Caco-2 (cell line): Measurements from ENCODE around the gene TNFSF15. TPM values are rescaled to one million over a fixed set of nuclear protein-coding genes. Genes with fewer than 3 reads are reported as not detected.

Source experiments
- BruUV-seq: library from RNA; stranded (reverse); fragments of 400-500 nt; replicated peaks from 2 replicates; lab custom pipeline; 2021; lab: Mats Ljungman, UMichigan
- CTCF ChIA-PET: fragments of 300-600 bp; sonication (Branson Sonifier 250); formaldehyde crosslinking; loops from one replicate; lab custom pipeline; 2022; ENCODE audit warnings: antibody characterized with exemption; lab: Charles Lee
- POLR2A ChIA-PET: fragments of 300-600 bp; sonication (Branson Sonifier 250); formaldehyde crosslinking; loops from one replicate; lab custom pipeline; 2022; ENCODE audit warnings: antibody characterized with exemption; lab: Charles Lee
- DNase-seq, 2 experiments: peaks; one replicate each; pipeline versions ENCODE4 v3.0.0 to v3.0.0-alpha.2; 2020 to 2022
- H3K27me3 ChIP-seq: replicated peaks from 2 replicates; pipeline ENCODE4 v1.6.0; 2011; ENCODE audit warnings: low read length; ENCODE audit not compliant: control insufficient read depth, insufficient read depth
- H3K36me3 ChIP-seq: 2 replicates; pipeline ENCODE4 v1.5.1; 2011; ENCODE audit warnings: low read length; ENCODE audit not compliant: control insufficient read depth, insufficient read depth
- H3K4me1 ChIP-seq: fragments of 250-450 bp; sonication (Bioruptor Pico); 2 replicates; pipeline ENCODE4 v1.5.1; 2020; ENCODE audit warnings: mild to moderate bottlenecking
- H3K4me3 ChIP-seq: 2 replicates; pipeline ENCODE4 v1.5.1; 2011; ENCODE audit warnings: low read depth, mild to moderate bottlenecking, control low read depth, low read length
- H3K9me3 ChIP-seq: fragments of 250-450 bp; sonication (Bioruptor Pico); 2 replicates; pipeline ENCODE4 v1.5.1; 2020; ENCODE audit warnings: mild to moderate bottlenecking, moderate library complexity
- H3K27ac Mint-ChIP-seq: one replicate; pipeline ENCODE4 v1.8.0; 2022; ENCODE audit warnings: mixed read lengths; ENCODE audit not compliant: unreplicated experiment
- H3K27me3 Mint-ChIP-seq: one replicate; pipeline ENCODE4 v1.8.0; 2022; ENCODE audit warnings: mixed read lengths; ENCODE audit not compliant: insufficient read depth, unreplicated experiment
- H3K36me3 Mint-ChIP-seq: one replicate; pipeline ENCODE4 v1.8.0; 2022; ENCODE audit warnings: mild to moderate bottlenecking, mixed read lengths; ENCODE audit not compliant: insufficient read depth, unreplicated experiment
- H3K4me1 Mint-ChIP-seq: one replicate; pipeline ENCODE4 v1.8.0; 2022; ENCODE audit warnings: low read depth, mixed read lengths; ENCODE audit not compliant: unreplicated experiment
- H3K4me3 Mint-ChIP-seq: one replicate; pipeline ENCODE4 v1.8.0; 2022; ENCODE audit warnings: mild to moderate bottlenecking, moderate library complexity, mixed read lengths; ENCODE audit not compliant: unreplicated experiment
- H3K9me3 Mint-ChIP-seq: one replicate; pipeline ENCODE4 v1.8.0; 2022; ENCODE audit warnings: mixed read lengths; ENCODE audit not compliant: unreplicated experiment
- CTCF ChIP-seq, 2 experiments: fragments of 200-600 bp in 1 of 2; IDR thresholded peaks; 1 replicate in 1 of 2; 2 replicates in 1 of 2; pipeline versions ENCODE4 v1.5.1 to v1.8.0; 2011 to 2022; ENCODE audit warnings: antibody characterized with exemption in 1 of 2, control low read depth in 1 of 2, inconsistent platforms in 1 of 2, low read depth in 1 of 2, low read length in 1 of 2, mild to moderate bottlenecking in 1 of 2, moderate library complexity in 1 of 2; ENCODE audit not compliant: insufficient read depth in 1 of 2, severe bottlenecking in 1 of 2, unreplicated experiment in 1 of 2
- intact Hi-C: fragments of 100-400 bp; cut with micrococcal nuclease; formaldehyde crosslinking; loops from one replicate; pipeline ENCODE4 v1.10.0; 2022; ENCODE audit not compliant: unreplicated experiment
- total RNA-seq: library from RNA; stranded (reverse); gene quantifications from 2 replicates; pipeline ENCODE4 v1.2.3, GENCODE V29; 2022

TNFSF15 gene
- total RNA-seq, 1 experiment from 2014 or later, result 0.66 TPM

- intact Hi-C loops, result no loop called here
- Histone ChIP-seq H3K4me1 (no peaks in the 10 kb centered on the region), H3K9me3 (no peaks in the 10 kb centered on the region), H3K36me3 (no peaks in the 10 kb centered on the region), H3K4me3 (no peak overlapping the region), H3K27me3 (no peaks in the 10 kb centered on the region)
- no peaks in the 10 kb centered on the region for H3K4me1 Mint-ChIP-seq
- DNase-seq, result peak in 1 of 2 experiments; percentile 42
- peaks cover 4% of the 10 kb centered on the region for H3K36me3 Mint-ChIP-seq
- H3K27ac Mint-ChIP-seq, result no peak overlapping the region
- no peaks in the 10 kb centered on the region for H3K9me3 Mint-ChIP-seq
- H3K27me3 Mint-ChIP-seq, result peaks cover 1% of the 10 kb centered on the region
- TF ChIP-seq CTCF (IDR thresholded peaks at IDR 0.05; ENCODE audit: insufficient read depth in 1 of 2, low read depth in 1 of 2, low read length in 1 of 2, severe bottlenecking in 1 of 2, unreplicated experiment in 1 of 2), result no peak
- POLR2A ChIA-PET, result no interaction called here
- no TSS peak for BruUV-seq
- CTCF ChIA-PET, result no interaction called here
- no peak overlapping the region for H3K4me3 Mint-ChIP-seq
These were observed 15.3 kb downstream of the TNFSF15 start for GRCh38 chr9:114790521-114790920.

GRCh38 chr9:114789006-114789405 lies 16.8 kb downstream of the TNFSF15 start:
- peaks cover 5% of the 10 kb centered on the region for H3K36me3 Mint-ChIP-seq
- no peaks in the 10 kb centered on the region for H3K4me1 Mint-ChIP-seq
- ChIA-PET POLR2A (no interaction called here), CTCF (no interaction called here)
- intact Hi-C loops, result no loop called here
- Histone ChIP-seq H3K36me3 (no peaks in the 10 kb centered on the region), H3K9me3 (no peaks in the 10 kb centered on the region), H3K4me3 (no peak overlapping the region), H3K4me1 (no peaks in the 10 kb centered on the region), H3K27me3 (no peaks in the 10 kb centered on the region)
- no TSS peak for BruUV-seq
- DNase-seq, result no peak
- TF ChIP-seq CTCF (IDR thresholded peaks at IDR 0.05; ENCODE audit: insufficient read depth in 1 of 2, low read depth in 1 of 2, low read length in 1 of 2, severe bottlenecking in 1 of 2, unreplicated experiment in 1 of 2), result no peak
- no peak overlapping the region for H3K4me3 Mint-ChIP-seq
- H3K27ac Mint-ChIP-seq, result no peak overlapping the region
- no peaks in the 10 kb centered on the region for H3K27me3 Mint-ChIP-seq
- H3K9me3 Mint-ChIP-seq, result no peaks in the 10 kb centered on the region

GRCh38 chr9:114787781-114788498 lies 17.9 kb downstream of the TNFSF15 start:
- CTCF ChIA-PET, result no interaction called here
- H3K9me3 Mint-ChIP-seq, result no peaks in the 10 kb centered on the region

More at GRCh38 chr9:114787781-114788498, 17.9 kb downstream of the TNFSF15 start:
- no peak for TF ChIP-seq CTCF (IDR thresholded peaks at IDR 0.05; ENCODE audit: insufficient read depth in 1 of 2, low read depth in 1 of 2, low read length in 1 of 2, severe bottlenecking in 1 of 2, unreplicated experiment in 1 of 2)
- POLR2A ChIA-PET, result no interaction called here
- Histone ChIP-seq H3K4me3 (no peak overlapping the region), H3K9me3 (no peaks in the 10 kb centered on the region), H3K27me3 (no peaks in the 10 kb centered on the region), H3K4me1 (no peaks in the 10 kb centered on the region), H3K36me3 (no peaks in the 10 kb centered on the region)
- Mint-ChIP-seq H3K27me3 (no peaks in the 10 kb centered on the region), H3K4me1 (no peaks in the 10 kb centered on the region), H3K27ac (no peak overlapping the region), H3K36me3 (peaks cover 5% of the 10 kb centered on the region), H3K4me3 (no peak overlapping the region)
- no TSS peak for BruUV-seq
- intact Hi-C loops, result no loop called here
- no peak for DNase-seq
